Liver (tissue), 9 donors: ENCODE data around the gene STYX. TPM values are rescaled to one million over a fixed set of nuclear protein-coding genes. Genes with fewer than 3 reads are reported as not detected.
A peak's percentile ranks its signal among the peaks of the same experiment; 100 is the strongest.

ENCODE experiments used
- DNase-seq: peaks from one replicate; pipeline ENCODE4 v3.0.0-alpha.2; 2017; ENCODE audit warnings: low spot score
- H3K27ac ChIP-seq, 2 donors: one replicate each; pipeline ENCODE4 v1.7.0; 2013; ENCODE audit warnings: inconsistent platforms in 2 of 2, low read length in 2 of 2, control low read depth in 1 of 2, low read depth in 1 of 2, mild to moderate bottlenecking in 1 of 2
- H3K27me3 ChIP-seq, 4 donors: one replicate each; pipeline versions ENCODE4 v1.6.1 to v1.7.0; 2013; ENCODE audit warnings: low read length in 3 of 4, inconsistent platforms in 1 of 4, mild to moderate bottlenecking in 1 of 4, moderate library complexity in 1 of 4; ENCODE audit not compliant: control insufficient read depth in 4 of 4, insufficient read depth in 4 of 4
- H3K36me3 ChIP-seq, 4 donors: one replicate each; pipeline versions ENCODE4 v1.6.1 to v1.7.0; 2013; ENCODE audit warnings: low read length in 3 of 4, mild to moderate bottlenecking in 3 of 4, low read depth in 1 of 4, moderate library complexity in 1 of 4; ENCODE audit not compliant: control insufficient read depth in 4 of 4, insufficient read depth in 3 of 4
- H3K4me1 ChIP-seq, 4 donors: one replicate each; pipeline versions ENCODE4 v1.6.1 to v1.7.0; 2013; ENCODE audit warnings: low read length in 3 of 4, mild to moderate bottlenecking in 3 of 4, moderate library complexity in 1 of 4; ENCODE audit not compliant: control insufficient read depth in 4 of 4, insufficient read depth in 4 of 4
- H3K4me3 ChIP-seq, 3 donors: one replicate each; pipeline versions ENCODE4 v1.6.1 to v1.7.0; 2013; ENCODE audit warnings: low read length in 3 of 3, control low read depth in 1 of 3, low read depth in 1 of 3, mild to moderate bottlenecking in 1 of 3
- H3K9ac ChIP-seq, 2 donors: one replicate each; pipeline ENCODE4 v1.7.0; 2013; ENCODE audit warnings: low read length in 2 of 2, mild to moderate bottlenecking in 2 of 2, moderate library complexity in 2 of 2, control low read depth in 1 of 2, low read depth in 1 of 2
- H3K9me3 ChIP-seq, 4 donors: one replicate each; pipeline versions ENCODE4 v1.6.1 to v1.7.0; 2013; ENCODE audit warnings: low read length in 3 of 4; ENCODE audit not compliant: control insufficient read depth in 4 of 4
- ATF3 ChIP-seq: IDR thresholded peaks from 2 replicates; pipeline ENCODE4 v1.6.1; 2016; ENCODE audit warnings: antibody characterized with exemption
- CTCF ChIP-seq: fragments of 150-350 bp; IDR thresholded peaks from 2 replicates; pipeline ENCODE4 v1.5.1; 2017; ENCODE audit warnings: improper control_type of control experiment, low read depth, low read length; ENCODE audit not compliant: missing input control
- EGR1 ChIP-seq, 2 donors: IDR thresholded peaks; 2 replicates each; pipeline ENCODE4 v1.6.1; 2016 to 2018; ENCODE audit warnings: antibody characterized with exemption in 2 of 2, low read depth in 2 of 2
- FOXA1 ChIP-seq: IDR thresholded peaks from 2 replicates; pipeline ENCODE4 v1.6.1; 2016; ENCODE audit warnings: antibody characterized with exemption
- FOXA2 ChIP-seq: IDR thresholded peaks from 2 replicates; pipeline ENCODE4 v1.6.1; 2016; ENCODE audit warnings: antibody characterized with exemption
- GABPA ChIP-seq, 2 donors: IDR thresholded peaks in 1 of 2; conservative IDR thresholded peaks in 1 of 2; 2 replicates each; pipeline ENCODE4 v1.6.1; 2016; ENCODE audit warnings: antibody characterized with exemption in 2 of 2, mild to moderate bottlenecking in 1 of 2, moderate library complexity in 1 of 2
- HNF4A ChIP-seq, 2 donors: conservative IDR thresholded peaks; 2 replicates each; pipeline ENCODE4 v1.6.1; 2016; ENCODE audit warnings: antibody characterized with exemption in 2 of 2, mild to moderate bottlenecking in 2 of 2
- HNF4G ChIP-seq: IDR thresholded peaks from 2 replicates; pipeline ENCODE4 v1.6.1; 2016; ENCODE audit warnings: antibody characterized with exemption
- JUND ChIP-seq, 2 donors: IDR thresholded peaks; 2 replicates each; pipeline ENCODE4 v1.6.1; 2016; ENCODE audit warnings: antibody characterized with exemption in 2 of 2
- MAX ChIP-seq: IDR thresholded peaks from 2 replicates; pipeline ENCODE4 v1.6.1; 2016; ENCODE audit warnings: antibody characterized with exemption
- NR2F2 ChIP-seq: IDR thresholded peaks from 2 replicates; pipeline ENCODE4 v1.6.1; 2016; ENCODE audit warnings: antibody characterized with exemption
- RAD21 ChIP-seq, 2 donors: IDR thresholded peaks; 2 replicates each; pipeline ENCODE4 v1.6.1; 2016; ENCODE audit warnings: antibody characterized with exemption in 2 of 2, mild to moderate bottlenecking in 2 of 2
- REST ChIP-seq: IDR thresholded peaks from 2 replicates; pipeline ENCODE4 v1.6.1; 2016; ENCODE audit warnings: antibody characterized with exemption, mild to moderate bottlenecking
- RXRA ChIP-seq, 2 donors: IDR thresholded peaks; 2 replicates each; pipeline ENCODE4 v1.6.1; 2017 to 2018; ENCODE audit warnings: antibody characterized with exemption in 2 of 2, mild to moderate bottlenecking in 1 of 2
- SP1 ChIP-seq: IDR thresholded peaks from 2 replicates; pipeline ENCODE4 v1.6.1; 2018; ENCODE audit warnings: antibody characterized with exemption, mild to moderate bottlenecking
- TAF1 ChIP-seq: conservative IDR thresholded peaks from 2 replicates; pipeline ENCODE4 v1.6.1; 2016; ENCODE audit warnings: antibody characterized with exemption, mild to moderate bottlenecking
- YY1 ChIP-seq: IDR thresholded peaks from 2 replicates; pipeline ENCODE4 v1.6.1; 2016; ENCODE audit warnings: antibody characterized with exemption, mild to moderate bottlenecking
- ZBTB33 ChIP-seq: IDR thresholded peaks from 2 replicates; pipeline ENCODE4 v1.6.1; 2016; ENCODE audit warnings: antibody characterized with exemption
- WGBS: extraction: QIAGEN DNeasy Blood & Tissue Kit; methylation state at CpG from one replicate; pipeline ENCODE4 v1.1.7; 2013; 5-methylcytosine and 5-hydroxymethylcytosine counted together
- polyA plus RNA-seq, 2 donors: library from polyadenylated mRNA; stranded (reverse) in 1 of 2; unstranded in 1 of 2; fragments of 200-250 nt in 1 of 2; fragments of >200 nt in 1 of 2; fragmentation: Nextera tagmentation in 1 of 2; extraction: Ambion mirVana in 1 of 2; gene quantifications; one replicate each; pipeline versions ENCODE4 v1.2.1 to v1.2.3, GENCODE V29; 2013 to 2015
- total RNA-seq, 2 donors: library from RNA; depleted of rRNA; stranded (reverse); fragments of >200 nt; gene quantifications; one replicate each; pipeline ENCODE4 v1.2.3, GENCODE V29; 2014
- donor health status: healthy.
- donor health status: healthy.
- donor health status: healthy.
- donor health status: healthy.
- donor health status: healthy.

STYX gene
- total and polyA plus RNA-seq, 4 donors: 5.9 to 21.2 (median 17.3) TPM

- H3K27me3 ChIP-seq: no peaks in the 10 kb centered on the region
- H3K9me3 ChIP-seq: no peaks in the 10 kb centered on the region
- H3K27ac ChIP-seq: peak overlapping the region; percentile 61 to 66
- WGBS: 77% methylated on average over 3 of the region's 3 CpGs
- TF ChIP-seq YY1 (no peak), RAD21 (IDR thresholded peaks at IDR 0.05) (no peak), FOXA1 (no peak), EGR1 (IDR thresholded peaks at IDR 0.05; ENCODE audit: low read depth in 2 of 2) (no peak), SP1 (no peak), JUND (IDR thresholded peaks at IDR 0.05) (no peak), NR2F2 (no peak), FOXA2 (no peak), MAX (no peak), CTCF (no peak), REST (no peak), RXRA (IDR thresholded peaks at IDR 0.05) (no peak), ZBTB33 (no peak), HNF4A (conservative IDR thresholded peaks at IDR 0.05) (no peak), ATF3 (no peak), TAF1 (no peak), HNF4G (no peak), GABPA (IDR thresholded peaks at IDR 0.05 in 1 of 2, conservative IDR thresholded peaks at IDR 0.05 in 1 of 2) (no peak)
- H3K9ac ChIP-seq: peak overlapping the region in 1 of 2 donors; percentile 51
- no peaks in the 10 kb centered on the region for H3K36me3 ChIP-seq
- DNase-seq: no peak
- peaks cover 3 to 14% (median 9%) of the 10 kb centered on the region in 4 donors for H3K4me1 ChIP-seq
- no peak overlapping the region for H3K4me3 ChIP-seq
Observed at GRCh38 chr14:52701223-52701622, 28.7 kb upstream of the STYX start.
